Measurements from ENCODE around the gene ALX1. TPM values are rescaled to one million over a fixed set of nuclear protein-coding genes. Genes with fewer than 3 reads are reported as not detected.

ALX1 gene
- total RNA-seq (2014; rRNA removed; shearing (Covaris generic)) (0.13 TPM in 1 of 2 replicates, not detected in the other), polyA plus RNA-seq (2016; fragmentation: Nextera tagmentation; extraction: Ambion mirVana) (not detected in 2 replicates)

- Histone ChIP-seq H3K9ac (0 out of 2 replicates have a peak within 1 kb of the TSS, but pooled peaks have one; percentile 6), H3K27ac (no peak within 1 kb of the TSS), H4K20me1 (ENCODE audit: insufficient read depth) (no peaks in the 10 kb centered on the region), H3K9me2 (ENCODE audit: insufficient read depth) (no peaks in the 10 kb centered on the region), H3K9me3 (ENCODE audit: low read depth) (no peaks in the 10 kb centered on the region), H3F3A (ENCODE audit: insufficient read depth) (no peaks in the 10 kb centered on the region), H3K79me2 (ENCODE audit: insufficient read depth) (no peaks in the 10 kb centered on the region), H2AFZ (peak within 1 kb of the TSS; percentile 78), H3K4me3 (peak within 1 kb of the TSS; percentile 68), H3K4me1 (ENCODE audit: insufficient read depth) (no peaks in the 10 kb centered on the region), H3K4me2 (ENCODE audit: unreplicated experiment) (peak within 1 kb of the TSS; percentile 82), H3K36me3 (ENCODE audit: low read depth) (no peaks in the 10 kb centered on the region), H3K27me3 (replicated peaks; ENCODE audit: insufficient read depth) (peaks cover 70% of the 10 kb centered on the region)
- TF ChIP-seq EZH2 (IDR thresholded peaks at IDR 0.05; ENCODE audit: insufficient read depth, poor library complexity, severe bottlenecking) (no peak), EZH2phosphoT487 (IDR thresholded peaks at IDR 0.05; ENCODE audit: insufficient read depth, low read depth) (no peak)
- in situ Hi-C loops (cut with MboI) = no loop called here
- DNase-seq = peak; percentile 50
- WGBS, 2 experiments (ENCODE audit: low coverage in 1 of 2, low lambda C conversion rate in 2 of 2, missing lambda C conversion rate in 2 of 2) = 2 to 4% methylated on average over 48 to 49 of the region's 49 CpGs
Observed at GRCh38 chr12:85280165-85280983, at the start of gene ALX1. Gene ALX1 (plus strand): TSS chr12:85280220. CDS start chr12:85280262, 42 bp downstream.

- Histone ChIP-seq H3K79me2 (ENCODE audit: insufficient read depth) (no peaks in the 10 kb centered on the region), H3F3A (ENCODE audit: insufficient read depth) (no peaks in the 10 kb centered on the region), H3K27ac (no peak overlapping the region), H3K4me1 (ENCODE audit: insufficient read depth) (no peaks in the 10 kb centered on the region), H3K9me2 (ENCODE audit: insufficient read depth) (no peaks in the 10 kb centered on the region), H3K27me3 (replicated peaks; ENCODE audit: insufficient read depth) (no peaks in the 10 kb centered on the region), H3K4me2 (ENCODE audit: unreplicated experiment) (no peak overlapping the region), H3K4me3 (no peak overlapping the region), H3K9me3 (ENCODE audit: low read depth) (no peaks in the 10 kb centered on the region), H4K20me1 (ENCODE audit: insufficient read depth) (no peaks in the 10 kb centered on the region), H3K36me3 (ENCODE audit: low read depth) (no peaks in the 10 kb centered on the region), H3K9ac (no peak overlapping the region), H2AFZ (no peak overlapping the region)
- DNase-seq = peak; percentile 4
- 18% methylated on average over 2 of the region's 2 CpGs for WGBS, 2 experiments (ENCODE audit: low coverage in 1 of 2, low lambda C conversion rate in 2 of 2, missing lambda C conversion rate in 2 of 2)
- TF ChIP-seq EZH2 (IDR thresholded peaks at IDR 0.05; ENCODE audit: insufficient read depth, poor library complexity, severe bottlenecking) = no peak
- no peak for TF ChIP-seq EZH2phosphoT487 (IDR thresholded peaks at IDR 0.05; ENCODE audit: insufficient read depth, low read depth)
- in situ Hi-C loops (cut with MboI) = no loop called here
Observed at GRCh38 chr12:85237327-85237726, 42.7 kb upstream of the ALX1 start.

- Histone ChIP-seq H3K27me3 (replicated peaks; ENCODE audit: insufficient read depth) (no peaks in the 10 kb centered on the region), H3K79me2 (ENCODE audit: insufficient read depth) (no peaks in the 10 kb centered on the region), H3F3A (ENCODE audit: insufficient read depth) (no peaks in the 10 kb centered on the region), H3K36me3 (ENCODE audit: low read depth) (no peaks in the 10 kb centered on the region), H3K9me2 (ENCODE audit: insufficient read depth) (no peaks in the 10 kb centered on the region), H2AFZ (no peak overlapping the region), H3K4me1 (ENCODE audit: insufficient read depth) (no peaks in the 10 kb centered on the region), H3K27ac (no peak overlapping the region), H3K9ac (no peak overlapping the region), H4K20me1 (ENCODE audit: insufficient read depth) (no peaks in the 10 kb centered on the region), H3K9me3 (ENCODE audit: low read depth) (no peaks in the 10 kb centered on the region), H3K4me2 (ENCODE audit: unreplicated experiment) (no peak overlapping the region), H3K4me3 (no peak overlapping the region)
- no peak for DNase-seq
- in situ Hi-C loops (cut with MboI) = no loop called here
- TF ChIP-seq EZH2phosphoT487 (IDR thresholded peaks at IDR 0.05; ENCODE audit: insufficient read depth, low read depth) (no peak), EZH2 (IDR thresholded peaks at IDR 0.05; ENCODE audit: insufficient read depth, poor library complexity, severe bottlenecking) (no peak)
- 8 to 17% methylated on average over 3 of the region's 3 CpGs for WGBS, 2 experiments (ENCODE audit: low coverage in 1 of 2, low lambda C conversion rate in 2 of 2, missing lambda C conversion rate in 2 of 2)
Observed at GRCh38 chr12:85244561-85244960, 35.5 kb upstream of the ALX1 start.

- Histone ChIP-seq H3K4me3 (no peak overlapping the region), H3K9me2 (ENCODE audit: insufficient read depth) (no peaks in the 10 kb centered on the region), H3K27me3 (replicated peaks; ENCODE audit: insufficient read depth) (no peaks in the 10 kb centered on the region), H3K4me1 (ENCODE audit: insufficient read depth) (no peaks in the 10 kb centered on the region), H2AFZ (no peak overlapping the region), H3K4me2 (ENCODE audit: unreplicated experiment) (no peak overlapping the region), H3K79me2 (ENCODE audit: insufficient read depth) (no peaks in the 10 kb centered on the region), H4K20me1 (ENCODE audit: insufficient read depth) (no peaks in the 10 kb centered on the region), H3F3A (ENCODE audit: insufficient read depth) (no peaks in the 10 kb centered on the region), H3K36me3 (ENCODE audit: low read depth) (no peaks in the 10 kb centered on the region), H3K9ac (no peak overlapping the region), H3K27ac (no peak overlapping the region), H3K9me3 (ENCODE audit: low read depth) (no peaks in the 10 kb centered on the region)
- WGBS, 2 experiments (ENCODE audit: low coverage in 1 of 2, low lambda C conversion rate in 2 of 2, missing lambda C conversion rate in 2 of 2) = 4% methylated on average over 4 of the region's 4 CpGs
- in situ Hi-C loops (cut with MboI) = no loop called here
- TF ChIP-seq EZH2 (IDR thresholded peaks at IDR 0.05; ENCODE audit: insufficient read depth, poor library complexity, severe bottlenecking) (no peak), EZH2phosphoT487 (IDR thresholded peaks at IDR 0.05; ENCODE audit: insufficient read depth, low read depth) (no peak)
- peak; percentile 55 for DNase-seq
Observed at GRCh38 chr12:85253853-85254252, 26.2 kb upstream of the ALX1 start.
